ENCODE results near the gene BAG5.

The BAG5 gene

GRCh38 chr14:103547941-103548462, 14.5 kb downstream of the BAG5 start:
- no peak for DNase-seq

- no peak for DNase-seq
These were observed 15.0 kb downstream of the BAG5 start for GRCh38 chr14:103547455-103547940.

GRCh38 chr14:103546652-103547454, 15.6 kb downstream of the BAG5 start:
- peak in 48 of 51 donors; percentile 21 to 87 (median 65) for DNase-seq

- no peak for DNase-seq
These were observed 16.4 kb downstream of the BAG5 start for GRCh38 chr14:103545915-103546651.

- no peak for DNase-seq
These were observed 17.1 kb downstream of the BAG5 start for GRCh38 chr14:103545219-103545914.

GRCh38 chr14:103544388-103545218, 17.9 kb downstream of the BAG5 start:
- peak in 46 of 51 donors; percentile 36 to 91 (median 80) for DNase-seq

GRCh38 chr14:103543721-103544387, 18.6 kb downstream of the BAG5 start:
- DNase-seq = peak in 15 of 51 donors; percentile 38 to 63 (median 54)

- peak in 20 of 51 donors; percentile 67 to 88 (median 78) for DNase-seq
These were observed 19.3 kb downstream of the BAG5 start for GRCh38 chr14:103543140-103543539.

- peak in 49 of 51 donors; percentile 47 to 97 (median 89) for DNase-seq
These were observed 19.8 kb downstream of the BAG5 start for GRCh38 chr14:103542605-103543088.

- peak in 8 of 51 donors; percentile 63 to 76 (median 68) for DNase-seq
These were observed 20.5 kb downstream of the BAG5 start for GRCh38 chr14:103541709-103542604.

- DNase-seq = no peak
These were observed 21.4 kb downstream of the BAG5 start for GRCh38 chr14:103540821-103541708.

GRCh38 chr14:103539056-103539825, 23.2 kb downstream of the BAG5 start:
- DNase-seq = no peak

- peak in 12 of 51 donors; percentile 32 to 56 (median 49) for DNase-seq
These were observed 24.0 kb downstream of the BAG5 start for GRCh38 chr14:103538291-103539055.

- DNase-seq = no peak
These were observed 25.1 kb downstream of the BAG5 start for GRCh38 chr14:103537175-103537990.

- no peak for DNase-seq
These were observed 25.8 kb downstream of the BAG5 start for GRCh38 chr14:103536693-103537092.
